Uterus (tissue), 4 donors: ENCODE results near the gene GRID2. TPM values are rescaled to one million over a fixed set of nuclear protein-coding genes. Genes with fewer than 3 reads are reported as not detected.

Source experiments
- DNase-seq, 2 donors: peaks; one replicate each; pipeline ENCODE4 v3.0.0-alpha.2; 2019 to 2020
- H3K27ac ChIP-seq, 2 donors: fragments of 200-600 bp; sonication (generic); 1 replicate in 1 of 2; 2 replicates in 1 of 2; pipeline ENCODE4 v1.5.1; 2016 to 2018
- H3K27me3 ChIP-seq, 2 donors: fragments of 200-600 bp; sonication (generic); one replicate each; pipeline ENCODE4 v1.5.1; 2018 to 2019; ENCODE audit warnings: control low read depth in 1 of 2
- H3K36me3 ChIP-seq, 2 donors: fragments of 200-600 bp; sonication (generic); one replicate each; pipeline ENCODE4 v1.5.1; 2019; ENCODE audit warnings: control low read depth in 1 of 2
- H3K4me1 ChIP-seq, 2 donors: fragments of 200-600 bp; sonication (generic); one replicate each; pipeline ENCODE4 v1.5.1; 2018 to 2019; ENCODE audit warnings: control low read depth in 1 of 2
- H3K4me3 ChIP-seq, 2 donors: fragments of 200-600 bp; sonication (generic); 1 replicate in 1 of 2; 2 replicates in 1 of 2; pipeline ENCODE4 v1.5.1; 2018 to 2019; ENCODE audit warnings: mild to moderate bottlenecking in 1 of 2
- H3K9me3 ChIP-seq, 2 donors: fragments of 200-600 bp; sonication (generic); one replicate each; pipeline ENCODE4 v1.5.1; 2019; ENCODE audit warnings: control low read depth in 1 of 2
- POLR2A ChIP-seq, 2 donors: fragments of 450-650 bp; IDR thresholded peaks; one replicate each; pipeline ENCODE4 v1.6.1; 2016; ENCODE audit warnings: antibody characterized with exemption in 2 of 2, mild to moderate bottlenecking in 1 of 2, moderate library complexity in 1 of 2
- intact Hi-C: fragments of 100-400 bp; cut with DNase I; formaldehyde crosslinking; loops from one replicate; pipeline ENCODE4 v1.15.1; 2023; ENCODE audit warnings: low total_unique reads
- total RNA-seq, 4 donors: library from RNA; depleted of rRNA in 3 of 4; stranded (reverse); fragments of >200 nt in 3 of 4; gene quantifications; one replicate each; pipeline versions ENCODE4 v1.1.0 to v1.2.4, GENCODE V29; 2014 to 2023
- TF ChIP-seq, protein P1 (sequence below), 4 experiments: fragments of 200-600 bp in 2 of 4; fragments of 450-650 bp in 2 of 4; sonication (generic) in 2 of 4; IDR thresholded peaks; one replicate each; pipeline ENCODE4 v1.5.1; 2016 to 2019; ENCODE audit warnings: antibody characterized with exemption in 4 of 4, mild to moderate bottlenecking in 2 of 4, moderate library complexity in 1 of 4
- donor health status: DM: yes; HTN: yes; CAD: no.

Gene GRID2
- total RNA-seq, 4 donors from 2014 or later: 0.27 to 33.3 (median 0.59) TPM; not detected in 1

DNA sequence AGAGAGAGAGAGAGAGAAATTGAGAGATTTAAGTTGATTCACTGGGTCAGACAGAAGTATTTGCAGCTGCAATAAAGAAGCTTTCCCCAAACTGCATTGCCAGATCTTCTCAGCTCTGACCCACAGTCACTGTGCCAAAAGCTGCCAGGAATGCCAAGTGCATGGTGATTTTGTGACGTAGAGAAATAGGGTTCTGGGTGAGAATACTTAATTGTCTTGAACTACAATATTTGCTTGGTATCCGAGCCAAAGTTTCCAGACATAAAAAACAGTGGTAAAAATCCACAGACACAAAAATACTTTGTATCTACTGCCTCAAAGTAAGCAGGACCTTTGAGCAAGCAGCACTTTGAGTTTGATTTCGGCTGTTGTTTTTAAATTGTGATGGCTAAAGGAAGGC is 331.1 kb downstream of the GRID2 start:
- TF ChIP-seq, protein P1, sequence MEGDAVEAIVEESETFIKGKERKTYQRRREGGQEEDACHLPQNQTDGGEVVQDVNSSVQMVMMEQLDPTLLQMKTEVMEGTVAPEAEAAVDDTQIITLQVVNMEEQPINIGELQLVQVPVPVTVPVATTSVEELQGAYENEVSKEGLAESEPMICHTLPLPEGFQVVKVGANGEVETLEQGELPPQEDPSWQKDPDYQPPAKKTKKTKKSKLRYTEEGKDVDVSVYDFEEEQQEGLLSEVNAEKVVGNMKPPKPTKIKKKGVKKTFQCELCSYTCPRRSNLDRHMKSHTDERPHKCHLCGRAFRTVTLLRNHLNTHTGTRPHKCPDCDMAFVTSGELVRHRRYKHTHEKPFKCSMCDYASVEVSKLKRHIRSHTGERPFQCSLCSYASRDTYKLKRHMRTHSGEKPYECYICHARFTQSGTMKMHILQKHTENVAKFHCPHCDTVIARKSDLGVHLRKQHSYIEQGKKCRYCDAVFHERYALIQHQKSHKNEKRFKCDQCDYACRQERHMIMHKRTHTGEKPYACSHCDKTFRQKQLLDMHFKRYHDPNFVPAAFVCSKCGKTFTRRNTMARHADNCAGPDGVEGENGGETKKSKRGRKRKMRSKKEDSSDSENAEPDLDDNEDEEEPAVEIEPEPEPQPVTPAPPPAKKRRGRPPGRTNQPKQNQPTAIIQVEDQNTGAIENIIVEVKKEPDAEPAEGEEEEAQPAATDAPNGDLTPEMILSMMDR (IDR thresholded peaks at IDR 0.05): no peak
- TF ChIP-seq POLR2A (IDR thresholded peaks at IDR 0.05): no peak
- H3K36me3 ChIP-seq: no peaks in the 10 kb centered on the region
- H3K27me3 ChIP-seq: no peaks in the 10 kb centered on the region
- intact Hi-C loops: no loop called here
- H3K4me3 ChIP-seq: no peak overlapping the region
- no peak for DNase-seq
- H3K27ac ChIP-seq: no peak overlapping the region
- H3K4me1 ChIP-seq: no peaks in the 10 kb centered on the region
- no peaks in the 10 kb centered on the region for H3K9me3 ChIP-seq

DNA sequence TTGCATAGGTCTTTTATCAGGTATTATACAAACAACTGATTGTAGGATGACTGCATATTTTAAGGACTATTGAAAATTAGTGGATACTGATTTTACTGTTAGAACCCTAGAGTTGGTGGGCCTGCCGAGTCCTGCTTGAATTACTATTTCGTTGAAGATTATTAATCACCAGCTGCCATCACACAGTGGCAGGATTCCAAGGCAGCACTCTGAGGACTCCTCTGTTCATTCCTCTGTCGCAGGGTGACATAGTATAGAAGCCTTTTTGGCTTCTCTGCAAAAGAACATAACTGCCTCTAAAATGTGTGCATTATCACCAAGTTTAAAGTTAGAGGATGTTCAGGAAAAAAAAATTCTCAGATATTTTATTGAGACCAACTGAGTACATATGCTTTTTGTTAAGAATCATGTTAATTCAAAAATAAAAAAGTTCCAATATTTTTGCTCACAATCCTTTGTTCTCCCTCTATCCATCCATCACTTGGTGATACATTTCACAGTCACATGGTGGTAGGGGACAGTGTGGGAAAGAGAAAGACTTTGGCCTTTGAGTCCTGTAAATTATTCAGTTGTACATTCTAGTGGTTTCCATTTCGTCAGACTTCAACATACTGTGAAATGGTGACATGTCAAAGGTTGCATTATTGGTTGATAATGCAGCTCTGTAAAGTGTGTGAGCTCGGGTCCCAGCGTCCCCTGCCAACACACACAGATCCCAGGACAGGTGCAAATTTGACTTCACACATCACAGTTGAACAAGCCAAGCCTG is 332.5 kb downstream of the GRID2 start:
- Histone ChIP-seq H3K27me3 (no peaks in the 10 kb centered on the region), H3K4me1 (no peaks in the 10 kb centered on the region), H3K4me3 (no peak overlapping the region), H3K9me3 (no peaks in the 10 kb centered on the region), H3K36me3 (no peaks in the 10 kb centered on the region), H3K27ac (no peak overlapping the region)
- DNase-seq: no peak
- intact Hi-C loops: no loop called here
- TF ChIP-seq, protein P1 (IDR thresholded peaks at IDR 0.05): no peak
- no peak for TF ChIP-seq POLR2A (IDR thresholded peaks at IDR 0.05)

DNA sequence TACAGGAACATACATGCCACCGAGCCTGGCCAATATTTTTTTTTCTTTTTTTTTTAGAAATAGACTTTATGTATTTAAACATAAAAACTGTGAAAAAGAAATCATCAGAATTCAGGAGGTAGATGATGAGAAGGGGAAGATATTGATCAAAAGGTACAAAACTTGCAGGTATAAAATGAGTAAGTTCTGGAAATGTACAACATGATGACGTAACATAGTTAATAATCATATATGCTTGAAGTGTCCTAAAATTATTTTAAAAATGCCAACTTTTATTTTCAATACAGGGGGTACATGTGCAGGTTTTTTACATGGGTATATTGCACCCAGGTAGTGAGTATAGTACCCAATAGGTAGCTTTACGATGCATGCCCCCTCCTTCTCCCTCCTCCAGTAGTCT is 337.6 kb downstream of the GRID2 start:
- no peak for TF ChIP-seq POLR2A (IDR thresholded peaks at IDR 0.05)
- TF ChIP-seq, protein P1 (IDR thresholded peaks at IDR 0.05): no peak
- H3K9me3 ChIP-seq: no peaks in the 10 kb centered on the region
- H3K4me1 ChIP-seq: no peaks in the 10 kb centered on the region
- intact Hi-C loops: no loop called here
- H3K4me3 ChIP-seq: no peak overlapping the region
- H3K27ac ChIP-seq: no peak overlapping the region
- H3K36me3 ChIP-seq: no peaks in the 10 kb centered on the region
- no peak for DNase-seq
- no peaks in the 10 kb centered on the region for H3K27me3 ChIP-seq

DNA sequence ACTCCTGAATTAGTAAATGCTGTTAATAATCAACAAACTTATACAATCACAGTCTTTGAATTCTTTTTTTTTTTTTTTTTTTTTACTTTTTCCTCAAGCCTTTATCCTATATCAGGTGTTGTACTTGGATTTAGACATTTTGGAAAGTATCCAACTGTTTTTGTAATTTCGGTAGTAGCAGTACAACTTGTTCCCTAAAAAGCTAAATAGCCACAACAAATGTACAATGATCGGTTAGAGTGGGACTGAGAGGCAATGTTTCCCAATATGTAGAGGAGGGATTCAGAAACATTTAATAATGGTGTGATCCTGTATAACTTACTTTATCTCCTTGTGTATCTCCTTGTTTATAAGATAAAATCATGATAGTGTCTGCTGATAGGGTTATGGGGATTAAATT is 343.1 kb downstream of the GRID2 start:
- Histone ChIP-seq H3K4me1 (no peaks in the 10 kb centered on the region), H3K9me3 (no peaks in the 10 kb centered on the region), H3K27ac (no peak overlapping the region), H3K36me3 (no peaks in the 10 kb centered on the region), H3K27me3 (no peaks in the 10 kb centered on the region), H3K4me3 (no peak overlapping the region)
- no peak for DNase-seq
- TF ChIP-seq, protein P1 (IDR thresholded peaks at IDR 0.05): no peak
- no peak for TF ChIP-seq POLR2A (IDR thresholded peaks at IDR 0.05)
- intact Hi-C loops: no loop called here

DNA sequence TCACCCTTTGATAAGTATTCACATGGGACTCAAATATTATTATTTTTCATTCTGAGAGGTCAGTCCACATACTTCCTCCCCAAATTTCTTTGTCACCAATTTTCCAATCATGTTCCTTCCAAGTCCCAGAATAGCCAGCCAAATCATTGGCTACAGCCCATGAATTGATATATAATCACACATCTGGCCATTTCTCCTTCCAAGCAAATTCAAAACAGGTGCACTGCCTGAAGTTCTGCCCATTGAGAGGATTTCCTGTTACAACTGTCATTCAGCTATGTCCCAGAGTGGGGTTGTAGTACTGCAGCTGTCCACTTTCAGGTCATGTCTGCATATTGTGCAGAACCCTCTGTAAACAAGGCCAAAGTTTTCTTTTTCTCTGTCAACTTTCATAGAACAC is 347.8 kb downstream of the GRID2 start:
- no peak overlapping the region for H3K4me3 ChIP-seq
- no peaks in the 10 kb centered on the region for H3K36me3 ChIP-seq
- H3K4me1 ChIP-seq: no peaks in the 10 kb centered on the region
- intact Hi-C loops: no loop called here
- H3K9me3 ChIP-seq: no peaks in the 10 kb centered on the region
- TF ChIP-seq, protein P1 (IDR thresholded peaks at IDR 0.05): no peak
- no peak for TF ChIP-seq POLR2A (IDR thresholded peaks at IDR 0.05)
- no peak overlapping the region for H3K27ac ChIP-seq
- no peak for DNase-seq
- H3K27me3 ChIP-seq: no peaks in the 10 kb centered on the region
